Neural cell (in vitro differentiated cells): ENCODE data around the gene NEDD4L.

ENCODE experiments used
- CTCF ChIP-seq: fragments of 450-650 bp; IDR thresholded peaks from 2 replicates; pipeline ENCODE4 v1.5.1; 2014; ENCODE audit warnings: antibody characterized with exemption, mild to moderate bottlenecking, moderate library complexity; ENCODE audit not compliant: poor library complexity, severe bottlenecking
- EP300 ChIP-seq: fragments of 450-650 bp; conservative IDR thresholded peaks from 2 replicates; pipeline ENCODE4 v1.6.1; 2014; ENCODE audit warnings: antibody characterized with exemption, mild to moderate bottlenecking, moderate library complexity; ENCODE audit not compliant: poor library complexity, severe bottlenecking
- EZH2 ChIP-seq: fragments of 200-600, 300-800 bp; shearing (Covaris generic), sonication (generic); IDR thresholded peaks from 2 replicates; pipeline ENCODE4 v1.6.1; 2014; ENCODE audit warnings: antibody characterized with exemption, low read length, borderline replicate concordance, mild to moderate bottlenecking; ENCODE audit not compliant: insufficient read depth, poor library complexity, severe bottlenecking
- MXI1 ChIP-seq: fragments of 450-650 bp; conservative IDR thresholded peaks from 2 replicates; pipeline ENCODE4 v1.6.1; 2014; ENCODE audit warnings: antibody characterized with exemption, mild to moderate bottlenecking; ENCODE audit not compliant: poor library complexity, severe bottlenecking
- POLR2AphosphoS5 ChIP-seq: IDR thresholded peaks from 2 replicates; pipeline ENCODE4 v1.6.1; 2012
- RAD21 ChIP-seq: fragments of 450-650 bp; conservative IDR thresholded peaks from 2 replicates; pipeline ENCODE4 v1.6.1; 2014; ENCODE audit warnings: antibody characterized with exemption, mild to moderate bottlenecking, moderate library complexity
- REST ChIP-seq: IDR thresholded peaks from 2 replicates; pipeline ENCODE4 v1.6.1; 2012; ENCODE audit warnings: borderline replicate concordance
- SMC3 ChIP-seq: fragments of 450-650 bp; conservative IDR thresholded peaks from 2 replicates; pipeline ENCODE4 v1.6.1; 2014; ENCODE audit warnings: antibody characterized with exemption, mild to moderate bottlenecking, moderate library complexity; ENCODE audit not compliant: poor library complexity
- TAF1 ChIP-seq: IDR thresholded peaks from 2 replicates; pipeline ENCODE4 v1.6.1; 2012; ENCODE audit warnings: low read depth

- no peak for TF ChIP-seq CTCF
- no peak for TF ChIP-seq REST
- no peak for TF ChIP-seq POLR2AphosphoS5
- no peak for TF ChIP-seq EZH2
- TF ChIP-seq TAF1 = no peak
- no peak for TF ChIP-seq EP300
- no peak for TF ChIP-seq RAD21
- no peak for TF ChIP-seq MXI1
- TF ChIP-seq SMC3 = no peak
These were observed 241.6 kb downstream of the NEDD4L start for GRCh38 chr18:58285449-58286130.
